GM21390 (cell line): Measurements from ENCODE around the gene DNAL4.

Experiments used
- ATAC-seq: cut with Tn5 transposase; IDR thresholded peaks from one replicate; pipeline ENCODE4 v1.9.1; 2021; ENCODE audit not compliant: unreplicated experiment

Gene DNAL4

GRCh38 chr22:38741576-38741975 lies 52.4 kb downstream of the DNAL4 start:
- no peak for ATAC-seq

GRCh38 chr22:38741166-38741565 lies 52.8 kb downstream of the DNAL4 start:
- ATAC-seq = no peak

- no peak for ATAC-seq
These were observed 53.2 kb downstream of the DNAL4 start for GRCh38 chr22:38740754-38741153.

- no peak for ATAC-seq
These were observed 53.7 kb downstream of the DNAL4 start for GRCh38 chr22:38740116-38740723.

GRCh38 chr22:38739300-38740055 lies 54.5 kb downstream of the DNAL4 start:
- no peak for ATAC-seq

- ATAC-seq = no peak
These were observed 55.4 kb downstream of the DNAL4 start for GRCh38 chr22:38738475-38739070.

GRCh38 chr22:38737302-38738060 lies 56.5 kb downstream of the DNAL4 start:
- no peak for ATAC-seq

GRCh38 chr22:38736257-38736570 lies 57.7 kb downstream of the DNAL4 start:
- ATAC-seq = no peak

GRCh38 chr22:38735465-38736256 lies 58.3 kb downstream of the DNAL4 start:
- no peak for ATAC-seq

GRCh38 chr22:38735126-38735464 lies 58.8 kb downstream of the DNAL4 start:
- ATAC-seq = no peak

- ATAC-seq = no peak
These were observed 59.4 kb downstream of the DNAL4 start for GRCh38 chr22:38734421-38735100.

GRCh38 chr22:38733724-38734381 lies 60.1 kb downstream of the DNAL4 start:
- no peak for ATAC-seq

GRCh38 chr22:38733329-38733723 lies 60.6 kb downstream of the DNAL4 start:
- no peak for ATAC-seq

GRCh38 chr22:38732251-38732815 lies 61.6 kb downstream of the DNAL4 start:
- no peak for ATAC-seq

- no peak for ATAC-seq
These were observed 62.2 kb downstream of the DNAL4 start for GRCh38 chr22:38731703-38732161.

GRCh38 chr22:38730411-38730871 lies 63.5 kb downstream of the DNAL4 start:
- ATAC-seq = no peak

- no peak for ATAC-seq
These were observed 64.0 kb downstream of the DNAL4 start for GRCh38 chr22:38729946-38730345.

- ATAC-seq = no peak
These were observed 64.8 kb downstream of the DNAL4 start for GRCh38 chr22:38728871-38729796.
